ENCODE data around the gene OSBPL1A. TPM values are rescaled to one million over a fixed set of nuclear protein-coding genes. Genes with fewer than 3 reads are reported as not detected.

Gene OSBPL1A
- total and polyA plus RNA-seq, 2 experiments from 2014 or later = 14.9 to 24.1 TPM

DNA sequence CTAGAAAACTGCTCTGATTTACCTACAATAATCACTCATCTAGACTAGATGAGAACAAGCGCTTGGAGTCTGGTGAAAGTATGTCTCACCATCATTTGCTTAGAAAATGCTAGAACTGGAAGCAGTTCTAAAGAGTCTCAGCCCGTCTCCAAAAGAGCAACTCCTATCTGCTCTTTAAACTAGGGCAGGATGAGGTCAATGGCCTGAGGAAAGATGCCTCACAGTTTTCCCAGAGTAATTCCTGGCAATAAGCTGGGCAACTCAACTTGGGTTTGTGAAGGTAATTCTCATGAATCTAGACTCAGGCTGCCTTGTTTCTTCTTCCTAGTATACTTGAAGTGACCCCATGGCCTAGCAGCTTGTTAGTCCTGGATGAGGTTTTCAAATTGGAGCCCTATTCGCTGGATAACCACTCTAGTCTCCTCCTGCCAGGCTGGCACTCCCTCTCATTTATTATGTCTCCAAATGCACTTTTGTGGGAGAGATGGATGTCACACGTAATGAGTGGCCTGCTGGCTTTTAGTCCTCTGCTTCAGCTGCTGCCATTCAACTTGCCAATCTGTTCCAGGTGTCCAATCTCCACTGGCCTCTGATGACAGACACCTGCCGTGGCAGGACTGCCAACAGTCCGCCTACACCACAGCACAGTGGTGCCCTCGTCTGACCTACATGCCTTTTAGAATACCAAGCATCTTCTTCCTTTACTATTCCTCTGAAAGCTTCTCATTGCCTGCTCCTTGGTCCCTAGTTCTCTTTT is 177.9 kb downstream of the OSBPL1A start:
- Histone ChIP-seq H3K4me3 (no peak overlapping the region), H3F3A (ENCODE audit: insufficient read depth) (no peaks in the 10 kb centered on the region), H3K9me3 (ENCODE audit: low read depth) (no peaks in the 10 kb centered on the region), H3K79me2 (ENCODE audit: insufficient read depth) (no peaks in the 10 kb centered on the region), H3K27me3 (replicated peaks; ENCODE audit: insufficient read depth) (no peaks in the 10 kb centered on the region), H3K9ac (no peak overlapping the region), H3K9me2 (ENCODE audit: insufficient read depth) (no peaks in the 10 kb centered on the region), H3K4me1 (ENCODE audit: insufficient read depth) (no peaks in the 10 kb centered on the region), H4K20me1 (ENCODE audit: insufficient read depth) (no peaks in the 10 kb centered on the region), H3K4me2 (ENCODE audit: unreplicated experiment) (no peak overlapping the region), H3K27ac (no peak overlapping the region), H3K36me3 (ENCODE audit: low read depth) (no peaks in the 10 kb centered on the region), H2AFZ (no peak overlapping the region)
- 86 to 87% methylated on average over 7 of the region's 7 CpGs for WGBS, 2 experiments (ENCODE audit: low coverage in 1 of 2, low lambda C conversion rate in 2 of 2, missing lambda C conversion rate in 2 of 2)
- in situ Hi-C loops (cut with MboI) = no loop called here
- TF ChIP-seq EZH2phosphoT487 (IDR thresholded peaks at IDR 0.05; ENCODE audit: insufficient read depth, low read depth) = no peak
- TF ChIP-seq EZH2 (IDR thresholded peaks at IDR 0.05; ENCODE audit: insufficient read depth, poor library complexity, severe bottlenecking) = no peak
- DNase-seq = no peak

DNA sequence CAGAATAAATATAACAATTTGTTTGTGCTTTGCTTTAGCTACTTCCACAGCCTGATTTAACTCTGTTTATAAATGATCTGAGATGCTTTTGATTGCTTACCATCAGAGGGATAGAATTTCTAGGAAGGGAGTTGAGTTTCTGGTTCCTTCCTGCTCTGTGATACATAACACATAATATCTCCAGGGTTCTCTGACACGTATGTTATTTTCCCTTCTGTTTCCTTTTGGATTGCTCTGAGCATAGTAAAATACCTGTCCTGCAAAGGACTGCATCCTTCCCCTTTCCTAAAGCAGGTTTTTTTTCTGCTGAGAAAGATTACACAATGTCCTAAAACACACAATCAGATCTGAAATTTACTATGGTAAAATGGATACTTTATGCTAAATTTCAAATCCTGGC is 182.7 kb downstream of the OSBPL1A start:
- peaks cover 5% of the 10 kb centered on the region; the same call in 1 of the 2 replicates for H3F3A ChIP-seq (ENCODE audit: insufficient read depth)
- no peak overlapping the region for H3K9ac ChIP-seq
- no peak for DNase-seq
- no peak overlapping the region for H3K4me2 ChIP-seq (ENCODE audit: unreplicated experiment)
- no peaks in the 10 kb centered on the region for H3K9me3 ChIP-seq (ENCODE audit: low read depth)
- no peaks in the 10 kb centered on the region for H3K27me3 ChIP-seq (replicated peaks; ENCODE audit: insufficient read depth)
- no peak overlapping the region for H3K4me3 ChIP-seq
- H3K27ac ChIP-seq = no peak overlapping the region
- H3K9me2 ChIP-seq (ENCODE audit: insufficient read depth) = no peaks in the 10 kb centered on the region
- H3K79me2 ChIP-seq (ENCODE audit: insufficient read depth) = no peaks in the 10 kb centered on the region
- no peaks in the 10 kb centered on the region for H3K36me3 ChIP-seq (ENCODE audit: low read depth)
- in situ Hi-C loops (cut with MboI) = no loop called here
- no peak for TF ChIP-seq EZH2phosphoT487 (IDR thresholded peaks at IDR 0.05; ENCODE audit: insufficient read depth, low read depth)
- no peak for TF ChIP-seq EZH2 (IDR thresholded peaks at IDR 0.05; ENCODE audit: insufficient read depth, poor library complexity, severe bottlenecking)
- H3K4me1 ChIP-seq (ENCODE audit: insufficient read depth) = peaks cover 9% of the 10 kb centered on the region
- H2AFZ ChIP-seq = no peak overlapping the region
- no peaks in the 10 kb centered on the region for H4K20me1 ChIP-seq (ENCODE audit: insufficient read depth)
- 100% methylated on average over 1 of the region's 1 CpG for WGBS, 2 experiments (ENCODE audit: low coverage in 1 of 2, low lambda C conversion rate in 2 of 2, missing lambda C conversion rate in 2 of 2)

DNA sequence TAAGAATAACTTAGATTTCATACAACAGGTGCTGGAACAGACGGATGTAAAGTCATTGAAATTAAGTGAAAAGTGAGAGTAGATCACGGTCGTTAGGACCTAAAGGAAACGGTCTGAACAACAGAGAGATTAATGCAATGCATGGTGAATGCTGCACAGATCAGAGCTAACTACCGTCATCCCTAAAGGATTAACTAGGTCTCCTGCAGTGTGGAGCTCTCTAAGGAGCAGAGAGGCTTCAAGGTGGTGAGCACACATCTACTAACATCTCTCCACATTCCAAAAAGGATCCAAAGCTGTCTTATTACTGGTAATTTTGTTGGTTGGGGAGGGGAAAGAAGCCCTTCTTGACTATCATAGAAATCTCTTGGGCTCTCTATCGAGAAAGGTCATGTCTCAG is 183.5 kb downstream of the OSBPL1A start:
- no peak overlapping the region for H2AFZ ChIP-seq
- H3K9me3 ChIP-seq (ENCODE audit: low read depth) = no peaks in the 10 kb centered on the region
- TF ChIP-seq EZH2 (IDR thresholded peaks at IDR 0.05; ENCODE audit: insufficient read depth, poor library complexity, severe bottlenecking) = no peak
- no peak for TF ChIP-seq EZH2phosphoT487 (IDR thresholded peaks at IDR 0.05; ENCODE audit: insufficient read depth, low read depth)
- no peaks in the 10 kb centered on the region for H4K20me1 ChIP-seq (ENCODE audit: insufficient read depth)
- no peaks in the 10 kb centered on the region for H3K79me2 ChIP-seq (ENCODE audit: insufficient read depth)
- H3K27me3 ChIP-seq (replicated peaks; ENCODE audit: insufficient read depth) = no peaks in the 10 kb centered on the region
- in situ Hi-C loops (cut with MboI) = no loop called here
- no peak overlapping the region for H3K27ac ChIP-seq
- H3K36me3 ChIP-seq (ENCODE audit: low read depth) = no peaks in the 10 kb centered on the region
- H3K4me2 ChIP-seq (ENCODE audit: unreplicated experiment) = no peak overlapping the region
- no peak overlapping the region for H3K9ac ChIP-seq
- no peak overlapping the region for H3K4me3 ChIP-seq
- H3K4me1 ChIP-seq (ENCODE audit: insufficient read depth) = peaks cover 9% of the 10 kb centered on the region
- H3F3A ChIP-seq (ENCODE audit: insufficient read depth) = peaks cover 5% of the 10 kb centered on the region; the same call in 1 of the 2 replicates
- DNase-seq = no peak
- H3K9me2 ChIP-seq (ENCODE audit: insufficient read depth) = no peaks in the 10 kb centered on the region
- 94 to 97% methylated on average over 6 of the region's 6 CpGs for WGBS, 2 experiments (ENCODE audit: low coverage in 1 of 2, low lambda C conversion rate in 2 of 2, missing lambda C conversion rate in 2 of 2)

DNA sequence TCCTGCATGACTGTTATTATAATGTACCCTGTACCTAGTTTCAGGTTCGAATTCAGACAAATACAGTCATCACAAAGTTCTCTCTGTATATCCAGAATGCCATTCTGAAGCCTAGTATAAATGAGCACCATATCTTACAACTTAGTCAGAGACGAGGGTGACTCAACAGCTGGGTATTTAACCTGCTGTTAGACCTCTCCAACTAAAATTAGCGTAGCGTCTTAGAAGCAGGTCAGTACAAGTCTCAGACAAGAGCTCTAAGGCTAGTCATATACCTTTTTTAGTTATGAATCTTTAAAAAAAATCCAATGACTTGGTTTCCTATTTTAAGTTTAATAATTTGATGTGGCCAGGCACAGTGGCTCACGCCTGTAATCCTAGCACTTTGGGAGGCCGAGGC is 184.7 kb downstream of the OSBPL1A start:
- Histone ChIP-seq H3K36me3 (ENCODE audit: low read depth) (no peaks in the 10 kb centered on the region), H3K9ac (no peak overlapping the region), H3K27me3 (replicated peaks; ENCODE audit: insufficient read depth) (no peaks in the 10 kb centered on the region), H3K9me2 (ENCODE audit: insufficient read depth) (no peaks in the 10 kb centered on the region), H3K27ac (no peak overlapping the region), H3K4me2 (ENCODE audit: unreplicated experiment) (peak overlapping the region; percentile 10), H4K20me1 (ENCODE audit: insufficient read depth) (no peaks in the 10 kb centered on the region), H3K79me2 (ENCODE audit: insufficient read depth) (no peaks in the 10 kb centered on the region), H3K4me3 (no peak overlapping the region), H2AFZ (no peak overlapping the region), H3K9me3 (ENCODE audit: low read depth) (no peaks in the 10 kb centered on the region), H3F3A (ENCODE audit: insufficient read depth) (peaks cover 5% of the 10 kb centered on the region; the same call in 1 of the 2 replicates), H3K4me1 (ENCODE audit: insufficient read depth) (peaks cover 15% of the 10 kb centered on the region)
- 51 to 56% methylated on average over 6 of the region's 6 CpGs for WGBS, 2 experiments (ENCODE audit: low coverage in 1 of 2, low lambda C conversion rate in 2 of 2, missing lambda C conversion rate in 2 of 2)
- no peak for TF ChIP-seq EZH2phosphoT487 (IDR thresholded peaks at IDR 0.05; ENCODE audit: insufficient read depth, low read depth)
- TF ChIP-seq EZH2 (IDR thresholded peaks at IDR 0.05; ENCODE audit: insufficient read depth, poor library complexity, severe bottlenecking) = no peak
- DNase-seq = peak; percentile 77
- in situ Hi-C loops (cut with MboI) = no loop called here

All from GM23248 (cell line).